Liver (tissue), 9 donors: Measurements from ENCODE around the gene TRIP13. TPM values are rescaled to one million over a fixed set of nuclear protein-coding genes. Genes with fewer than 3 reads are reported as not detected.

Experiments used
- DNase-seq: peaks from one replicate; pipeline ENCODE4 v3.0.0-alpha.2; 2017; ENCODE audit warnings: low spot score
- H3K27ac ChIP-seq, 2 donors: one replicate each; pipeline ENCODE4 v1.7.0; 2013; ENCODE audit warnings: inconsistent platforms in 2 of 2, low read length in 2 of 2, control low read depth in 1 of 2, low read depth in 1 of 2, mild to moderate bottlenecking in 1 of 2
- H3K27me3 ChIP-seq, 4 donors: one replicate each; pipeline versions ENCODE4 v1.6.1 to v1.7.0; 2013; ENCODE audit warnings: low read length in 3 of 4, inconsistent platforms in 1 of 4, mild to moderate bottlenecking in 1 of 4, moderate library complexity in 1 of 4; ENCODE audit not compliant: control insufficient read depth in 4 of 4, insufficient read depth in 4 of 4
- H3K36me3 ChIP-seq, 4 donors: one replicate each; pipeline versions ENCODE4 v1.6.1 to v1.7.0; 2013; ENCODE audit warnings: low read length in 3 of 4, mild to moderate bottlenecking in 3 of 4, low read depth in 1 of 4, moderate library complexity in 1 of 4; ENCODE audit not compliant: control insufficient read depth in 4 of 4, insufficient read depth in 3 of 4
- H3K4me1 ChIP-seq, 4 donors: one replicate each; pipeline versions ENCODE4 v1.6.1 to v1.7.0; 2013; ENCODE audit warnings: low read length in 3 of 4, mild to moderate bottlenecking in 3 of 4, moderate library complexity in 1 of 4; ENCODE audit not compliant: control insufficient read depth in 4 of 4, insufficient read depth in 4 of 4
- H3K4me3 ChIP-seq, 3 donors: one replicate each; pipeline versions ENCODE4 v1.6.1 to v1.7.0; 2013; ENCODE audit warnings: low read length in 3 of 3, control low read depth in 1 of 3, low read depth in 1 of 3, mild to moderate bottlenecking in 1 of 3
- H3K9ac ChIP-seq, 2 donors: one replicate each; pipeline ENCODE4 v1.7.0; 2013; ENCODE audit warnings: low read length in 2 of 2, mild to moderate bottlenecking in 2 of 2, moderate library complexity in 2 of 2, control low read depth in 1 of 2, low read depth in 1 of 2
- H3K9me3 ChIP-seq, 4 donors: one replicate each; pipeline versions ENCODE4 v1.6.1 to v1.7.0; 2013; ENCODE audit warnings: low read length in 3 of 4; ENCODE audit not compliant: control insufficient read depth in 4 of 4
- EGR1 ChIP-seq, 2 donors: IDR thresholded peaks; 2 replicates each; pipeline ENCODE4 v1.6.1; 2016 to 2018; ENCODE audit warnings: antibody characterized with exemption in 2 of 2, low read depth in 2 of 2
- FOXA1 ChIP-seq: IDR thresholded peaks from 2 replicates; pipeline ENCODE4 v1.6.1; 2016; ENCODE audit warnings: antibody characterized with exemption
- FOXA2 ChIP-seq: IDR thresholded peaks from 2 replicates; pipeline ENCODE4 v1.6.1; 2016; ENCODE audit warnings: antibody characterized with exemption
- GABPA ChIP-seq, 2 donors: IDR thresholded peaks in 1 of 2; conservative IDR thresholded peaks in 1 of 2; 2 replicates each; pipeline ENCODE4 v1.6.1; 2016; ENCODE audit warnings: antibody characterized with exemption in 2 of 2, mild to moderate bottlenecking in 1 of 2, moderate library complexity in 1 of 2
- HNF4A ChIP-seq, 2 donors: conservative IDR thresholded peaks; 2 replicates each; pipeline ENCODE4 v1.6.1; 2016; ENCODE audit warnings: antibody characterized with exemption in 2 of 2, mild to moderate bottlenecking in 2 of 2
- HNF4G ChIP-seq: IDR thresholded peaks from 2 replicates; pipeline ENCODE4 v1.6.1; 2016; ENCODE audit warnings: antibody characterized with exemption
- JUND ChIP-seq, 2 donors: IDR thresholded peaks; 2 replicates each; pipeline ENCODE4 v1.6.1; 2016; ENCODE audit warnings: antibody characterized with exemption in 2 of 2
- NR2F2 ChIP-seq: IDR thresholded peaks from 2 replicates; pipeline ENCODE4 v1.6.1; 2016; ENCODE audit warnings: antibody characterized with exemption
- RAD21 ChIP-seq, 2 donors: IDR thresholded peaks; 2 replicates each; pipeline ENCODE4 v1.6.1; 2016; ENCODE audit warnings: antibody characterized with exemption in 2 of 2, mild to moderate bottlenecking in 2 of 2
- RXRA ChIP-seq, 2 donors: IDR thresholded peaks; 2 replicates each; pipeline ENCODE4 v1.6.1; 2017 to 2018; ENCODE audit warnings: antibody characterized with exemption in 2 of 2, mild to moderate bottlenecking in 1 of 2
- SP1 ChIP-seq: IDR thresholded peaks from 2 replicates; pipeline ENCODE4 v1.6.1; 2018; ENCODE audit warnings: antibody characterized with exemption, mild to moderate bottlenecking
- YY1 ChIP-seq: IDR thresholded peaks from 2 replicates; pipeline ENCODE4 v1.6.1; 2016; ENCODE audit warnings: antibody characterized with exemption, mild to moderate bottlenecking
- WGBS: extraction: QIAGEN DNeasy Blood & Tissue Kit; methylation state at CpG from one replicate; pipeline ENCODE4 v1.1.7; 2013; 5-methylcytosine and 5-hydroxymethylcytosine counted together
- polyA plus RNA-seq, 2 donors: library from polyadenylated mRNA; stranded (reverse) in 1 of 2; unstranded in 1 of 2; fragments of 200-250 nt in 1 of 2; fragments of >200 nt in 1 of 2; fragmentation: Nextera tagmentation in 1 of 2; extraction: Ambion mirVana in 1 of 2; gene quantifications; one replicate each; pipeline versions ENCODE4 v1.2.1 to v1.2.3, GENCODE V29; 2013 to 2015
- total RNA-seq, 2 donors: library from RNA; depleted of rRNA; stranded (reverse); fragments of >200 nt; gene quantifications; one replicate each; pipeline ENCODE4 v1.2.3, GENCODE V29; 2014
- TF ChIP-seq, protein P1 (sequence below): IDR thresholded peaks from 2 replicates; pipeline ENCODE4 v1.6.1; 2016; ENCODE audit warnings: antibody characterized with exemption
- TF ChIP-seq, protein P2 (sequence below): IDR thresholded peaks from 2 replicates; pipeline ENCODE4 v1.6.1; 2016; ENCODE audit warnings: antibody characterized with exemption
- TF ChIP-seq, protein P3 (sequence below): IDR thresholded peaks from 2 replicates; pipeline ENCODE4 v1.6.1; 2016; ENCODE audit warnings: antibody characterized with exemption, mild to moderate bottlenecking
- TF ChIP-seq, protein P4 (sequence below): fragments of 150-350 bp; IDR thresholded peaks from 2 replicates; pipeline ENCODE4 v1.5.1; 2017; ENCODE audit warnings: improper control_type of control experiment, low read depth, low read length; ENCODE audit not compliant: missing input control
- donor health status: healthy.
- donor health status: healthy.
- donor health status: healthy.
- donor health status: healthy.
- donor health status: healthy.

Gene TRIP13
- total and polyA plus RNA-seq, 4 donors = 0.42 to 12.4 (median 0.84) TPM

DNA sequence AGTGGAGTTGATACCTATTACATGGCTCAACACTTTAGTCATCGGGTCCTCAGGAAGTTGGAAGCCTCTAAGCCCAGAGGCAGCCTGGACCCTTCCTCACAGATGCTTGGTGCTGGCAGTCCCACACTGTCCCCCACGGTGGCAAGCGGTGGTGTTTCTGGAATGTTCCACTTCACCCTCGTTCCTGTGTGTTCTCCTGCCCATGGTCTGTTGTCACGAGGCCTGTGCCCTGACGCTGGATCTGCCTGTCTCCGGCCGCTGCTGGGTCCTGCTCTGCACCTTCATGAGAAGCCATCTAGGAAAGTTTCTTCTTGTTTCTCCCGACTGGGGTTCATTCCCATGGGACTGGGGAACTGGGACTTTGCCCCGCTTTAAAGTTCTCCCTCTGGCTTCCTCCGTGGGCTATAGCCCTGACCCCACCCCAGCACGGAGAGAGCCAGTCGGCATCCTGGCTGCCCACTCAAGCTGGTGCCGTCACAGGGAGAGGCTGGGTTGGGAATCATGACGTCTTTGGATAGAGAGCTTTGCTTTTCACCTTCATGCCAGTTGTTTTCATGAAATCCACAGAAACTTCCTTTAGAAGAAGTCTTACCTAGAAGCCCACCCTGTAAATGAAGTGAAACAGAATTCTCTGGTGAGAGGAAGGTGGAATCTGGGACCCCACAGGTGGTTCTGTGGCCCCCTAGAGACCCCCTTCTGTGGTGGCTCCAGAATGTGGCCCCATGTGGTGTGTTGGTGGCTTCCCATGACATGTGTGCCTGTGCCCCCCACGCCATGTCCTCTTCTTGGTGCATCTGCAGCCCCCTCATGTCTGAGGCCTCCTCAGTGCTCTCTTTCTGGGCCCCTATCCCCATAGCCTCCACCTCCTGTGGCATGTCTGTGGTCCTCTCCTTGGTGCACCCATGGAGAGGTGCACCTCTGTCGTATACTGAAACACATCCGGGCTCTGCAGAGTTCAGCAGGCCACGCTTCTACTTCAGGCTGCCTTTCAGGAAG, 43.8 kb downstream of the TRIP13 start:
- H3K36me3 ChIP-seq = no peaks in the 10 kb centered on the region
- no peak overlapping the region for H3K9ac ChIP-seq
- H3K4me1 ChIP-seq = no peaks in the 10 kb centered on the region
- TF ChIP-seq, protein P1, sequence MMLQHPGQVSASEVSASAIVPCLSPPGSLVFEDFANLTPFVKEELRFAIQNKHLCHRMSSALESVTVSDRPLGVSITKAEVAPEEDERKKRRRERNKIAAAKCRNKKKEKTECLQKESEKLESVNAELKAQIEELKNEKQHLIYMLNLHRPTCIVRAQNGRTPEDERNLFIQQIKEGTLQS = no peak
- TF ChIP-seq RAD21 (IDR thresholded peaks at IDR 0.05) (no peak), HNF4G (no peak), GABPA (IDR thresholded peaks at IDR 0.05 in 1 of 2, conservative IDR thresholded peaks at IDR 0.05 in 1 of 2) (no peak), NR2F2 (no peak), YY1 (no peak), FOXA1 (no peak), SP1 (no peak), EGR1 (IDR thresholded peaks at IDR 0.05; ENCODE audit: low read depth in 2 of 2) (no peak), RXRA (IDR thresholded peaks at IDR 0.05) (no peak), JUND (IDR thresholded peaks at IDR 0.05) (no peak), FOXA2 (no peak)
- TF ChIP-seq, protein P2, sequence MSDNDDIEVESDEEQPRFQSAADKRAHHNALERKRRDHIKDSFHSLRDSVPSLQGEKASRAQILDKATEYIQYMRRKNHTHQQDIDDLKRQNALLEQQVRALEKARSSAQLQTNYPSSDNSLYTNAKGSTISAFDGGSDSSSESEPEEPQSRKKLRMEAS = no peak
- TF ChIP-seq, protein P3, sequence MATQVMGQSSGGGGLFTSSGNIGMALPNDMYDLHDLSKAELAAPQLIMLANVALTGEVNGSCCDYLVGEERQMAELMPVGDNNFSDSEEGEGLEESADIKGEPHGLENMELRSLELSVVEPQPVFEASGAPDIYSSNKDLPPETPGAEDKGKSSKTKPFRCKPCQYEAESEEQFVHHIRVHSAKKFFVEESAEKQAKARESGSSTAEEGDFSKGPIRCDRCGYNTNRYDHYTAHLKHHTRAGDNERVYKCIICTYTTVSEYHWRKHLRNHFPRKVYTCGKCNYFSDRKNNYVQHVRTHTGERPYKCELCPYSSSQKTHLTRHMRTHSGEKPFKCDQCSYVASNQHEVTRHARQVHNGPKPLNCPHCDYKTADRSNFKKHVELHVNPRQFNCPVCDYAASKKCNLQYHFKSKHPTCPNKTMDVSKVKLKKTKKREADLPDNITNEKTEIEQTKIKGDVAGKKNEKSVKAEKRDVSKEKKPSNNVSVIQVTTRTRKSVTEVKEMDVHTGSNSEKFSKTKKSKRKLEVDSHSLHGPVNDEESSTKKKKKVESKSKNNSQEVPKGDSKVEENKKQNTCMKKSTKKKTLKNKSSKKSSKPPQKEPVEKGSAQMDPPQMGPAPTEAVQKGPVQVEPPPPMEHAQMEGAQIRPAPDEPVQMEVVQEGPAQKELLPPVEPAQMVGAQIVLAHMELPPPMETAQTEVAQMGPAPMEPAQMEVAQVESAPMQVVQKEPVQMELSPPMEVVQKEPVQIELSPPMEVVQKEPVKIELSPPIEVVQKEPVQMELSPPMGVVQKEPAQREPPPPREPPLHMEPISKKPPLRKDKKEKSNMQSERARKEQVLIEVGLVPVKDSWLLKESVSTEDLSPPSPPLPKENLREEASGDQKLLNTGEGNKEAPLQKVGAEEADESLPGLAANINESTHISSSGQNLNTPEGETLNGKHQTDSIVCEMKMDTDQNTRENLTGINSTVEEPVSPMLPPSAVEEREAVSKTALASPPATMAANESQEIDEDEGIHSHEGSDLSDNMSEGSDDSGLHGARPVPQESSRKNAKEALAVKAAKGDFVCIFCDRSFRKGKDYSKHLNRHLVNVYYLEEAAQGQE = no peak
- TF ChIP-seq, protein P4, sequence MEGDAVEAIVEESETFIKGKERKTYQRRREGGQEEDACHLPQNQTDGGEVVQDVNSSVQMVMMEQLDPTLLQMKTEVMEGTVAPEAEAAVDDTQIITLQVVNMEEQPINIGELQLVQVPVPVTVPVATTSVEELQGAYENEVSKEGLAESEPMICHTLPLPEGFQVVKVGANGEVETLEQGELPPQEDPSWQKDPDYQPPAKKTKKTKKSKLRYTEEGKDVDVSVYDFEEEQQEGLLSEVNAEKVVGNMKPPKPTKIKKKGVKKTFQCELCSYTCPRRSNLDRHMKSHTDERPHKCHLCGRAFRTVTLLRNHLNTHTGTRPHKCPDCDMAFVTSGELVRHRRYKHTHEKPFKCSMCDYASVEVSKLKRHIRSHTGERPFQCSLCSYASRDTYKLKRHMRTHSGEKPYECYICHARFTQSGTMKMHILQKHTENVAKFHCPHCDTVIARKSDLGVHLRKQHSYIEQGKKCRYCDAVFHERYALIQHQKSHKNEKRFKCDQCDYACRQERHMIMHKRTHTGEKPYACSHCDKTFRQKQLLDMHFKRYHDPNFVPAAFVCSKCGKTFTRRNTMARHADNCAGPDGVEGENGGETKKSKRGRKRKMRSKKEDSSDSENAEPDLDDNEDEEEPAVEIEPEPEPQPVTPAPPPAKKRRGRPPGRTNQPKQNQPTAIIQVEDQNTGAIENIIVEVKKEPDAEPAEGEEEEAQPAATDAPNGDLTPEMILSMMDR = no peak
- H3K4me3 ChIP-seq = no peak overlapping the region
- H3K27me3 ChIP-seq = no peaks in the 10 kb centered on the region
- no peaks in the 10 kb centered on the region for H3K9me3 ChIP-seq
- 86% methylated on average over 19 of the region's 19 CpGs for WGBS
- DNase-seq = no peak
- H3K27ac ChIP-seq = no peak overlapping the region

DNA sequence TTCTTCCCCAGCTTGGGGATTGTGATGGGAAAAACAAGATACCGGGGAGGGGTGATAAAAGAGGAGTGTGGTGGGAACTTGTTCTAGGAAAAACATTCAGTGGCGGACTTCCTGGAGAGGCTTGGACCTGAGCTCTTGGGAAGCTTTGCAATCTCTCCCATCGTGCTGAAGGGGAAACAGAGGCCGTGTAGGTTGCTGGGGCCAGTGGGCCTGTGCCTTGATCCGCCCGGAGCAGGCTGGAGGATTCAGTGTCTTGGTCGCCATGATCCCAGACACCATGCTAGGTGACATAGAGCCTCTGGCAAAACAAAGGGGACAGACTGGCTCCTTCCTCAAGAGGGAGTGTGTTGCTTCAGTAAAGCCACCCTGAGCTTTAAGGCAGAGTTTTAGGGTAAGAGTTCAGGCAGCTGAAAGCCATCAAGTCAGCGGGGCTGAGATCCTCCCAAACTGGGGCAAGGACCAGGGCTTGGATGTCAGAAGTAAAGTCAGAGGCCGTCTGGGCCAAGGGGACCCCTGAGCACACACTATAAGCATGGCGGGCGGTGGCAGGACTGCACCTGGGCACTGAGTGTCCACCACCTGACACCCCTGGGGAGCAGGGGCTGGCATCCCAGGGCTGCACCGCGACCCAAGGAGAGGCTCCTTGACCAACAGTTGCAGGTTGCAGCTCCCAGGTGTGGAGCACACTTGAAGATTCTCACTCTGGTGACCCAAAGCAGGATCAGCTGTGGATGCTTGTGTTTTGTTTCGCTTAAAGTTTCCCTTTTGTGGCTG, 44.7 kb downstream of the TRIP13 start:
- no peak overlapping the region for H3K4me3 ChIP-seq
- WGBS = 83% methylated on average over 14 of the region's 14 CpGs
- H3K9me3 ChIP-seq = no peaks in the 10 kb centered on the region
- no peaks in the 10 kb centered on the region for H3K27me3 ChIP-seq
- H3K9ac ChIP-seq = no peak overlapping the region
- no peaks in the 10 kb centered on the region for H3K4me1 ChIP-seq
- no peak for DNase-seq
- no peak overlapping the region for H3K27ac ChIP-seq
- H3K36me3 ChIP-seq = no peaks in the 10 kb centered on the region
- TF ChIP-seq GABPA (IDR thresholded peaks at IDR 0.05 in 1 of 2, conservative IDR thresholded peaks at IDR 0.05 in 1 of 2) (no peak), SP1 (no peak), EGR1 (IDR thresholded peaks at IDR 0.05; ENCODE audit: low read depth in 2 of 2) (no peak), JUND (IDR thresholded peaks at IDR 0.05) (no peak), FOXA2 (no peak), HNF4A (conservative IDR thresholded peaks at IDR 0.05) (no peak), NR2F2 (no peak), RAD21 (IDR thresholded peaks at IDR 0.05) (no peak), HNF4G (no peak), RXRA (IDR thresholded peaks at IDR 0.05) (no peak)
- TF ChIP-seq, protein P4 = no peak
- TF ChIP-seq, protein P2 = no peak
- TF ChIP-seq, protein P1 = no peak
